Measurements from ENCODE around the gene TSPAN1.

Gene TSPAN1

DNA sequence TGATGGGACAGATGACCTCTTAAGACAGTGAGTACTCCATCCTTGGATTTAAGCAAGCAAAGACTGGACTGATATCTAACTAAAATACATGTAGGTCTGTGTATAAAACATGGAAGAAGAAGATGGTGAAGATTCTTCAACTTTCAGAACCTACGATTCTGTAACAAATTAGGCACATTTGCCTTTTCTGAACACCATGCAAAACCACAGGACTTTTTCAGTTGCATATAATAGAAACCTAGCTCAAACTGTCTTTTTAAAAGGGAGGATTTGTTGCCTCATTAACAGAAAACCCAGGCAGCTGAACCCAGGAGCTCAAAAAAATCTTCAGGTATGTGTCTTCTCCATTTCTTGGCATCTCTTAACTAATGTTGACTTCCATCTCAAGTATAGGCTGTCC is 14.7 kb upstream of the TSPAN1 start:
- DNase-seq (ENCODE audit: low read depth in 2 of 2), result no peak

GRCh38 chr1:46166521-46167462 is 8.1 kb upstream of the TSPAN1 start:
- no peak for DNase-seq (ENCODE audit: low read depth in 2 of 2)

DNA sequence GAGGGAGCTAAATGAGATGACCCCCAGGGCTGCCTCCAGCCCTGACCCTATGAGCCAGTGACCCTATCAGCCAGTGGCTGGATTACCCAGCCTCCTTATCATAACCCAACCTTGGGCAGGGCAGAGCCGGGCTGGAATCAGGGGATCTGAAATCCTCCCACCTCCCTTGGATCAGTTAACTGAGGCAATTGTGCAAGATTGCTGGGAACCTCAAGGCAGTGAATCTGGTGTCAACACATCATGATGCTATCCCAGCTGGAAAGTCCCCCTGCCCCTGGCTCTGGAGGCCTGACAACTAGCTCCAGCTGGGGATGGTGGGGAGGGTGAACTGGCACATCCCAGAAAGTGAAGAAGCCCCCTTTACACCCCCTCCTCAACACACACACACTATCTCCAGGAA is 6.4 kb upstream of the TSPAN1 start:
- DNase-seq (ENCODE audit: low read depth in 2 of 2), result no peak

GRCh38 chr1:46169811-46170454 is 5.0 kb upstream of the TSPAN1 start:
- DNase-seq (ENCODE audit: low read depth in 2 of 2), result no peak

DNA sequence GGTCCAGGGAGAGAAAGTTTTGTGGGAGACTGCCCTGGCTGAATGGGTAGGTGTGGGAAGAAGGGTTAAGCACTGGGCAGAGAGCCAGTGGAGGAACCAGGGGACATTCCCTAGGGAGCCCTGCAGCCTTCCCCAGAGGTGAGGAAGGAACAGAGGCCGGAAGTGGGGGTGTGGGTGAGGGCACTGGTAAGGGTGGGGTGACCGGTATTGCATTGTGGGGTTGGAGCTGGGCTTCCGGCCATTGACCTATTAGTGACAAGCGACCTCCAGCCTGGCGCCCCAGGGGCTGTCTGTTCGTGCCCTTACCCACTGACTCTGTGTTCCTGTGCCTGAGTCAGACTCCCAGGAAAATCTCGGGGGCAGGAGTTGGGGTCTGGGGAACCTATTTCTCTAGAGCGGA is 3.5 kb upstream of the TSPAN1 start:
- DNase-seq (ENCODE audit: low read depth in 2 of 2), result no peak

GRCh38 chr1:46171871-46172270 is 3.0 kb upstream of the TSPAN1 start:
- no peak for DNase-seq (ENCODE audit: low read depth in 2 of 2)

GRCh38 chr1:46172321-46172720 is 2.6 kb upstream of the TSPAN1 start:
- DNase-seq (ENCODE audit: low read depth in 2 of 2), result no peak

DNA sequence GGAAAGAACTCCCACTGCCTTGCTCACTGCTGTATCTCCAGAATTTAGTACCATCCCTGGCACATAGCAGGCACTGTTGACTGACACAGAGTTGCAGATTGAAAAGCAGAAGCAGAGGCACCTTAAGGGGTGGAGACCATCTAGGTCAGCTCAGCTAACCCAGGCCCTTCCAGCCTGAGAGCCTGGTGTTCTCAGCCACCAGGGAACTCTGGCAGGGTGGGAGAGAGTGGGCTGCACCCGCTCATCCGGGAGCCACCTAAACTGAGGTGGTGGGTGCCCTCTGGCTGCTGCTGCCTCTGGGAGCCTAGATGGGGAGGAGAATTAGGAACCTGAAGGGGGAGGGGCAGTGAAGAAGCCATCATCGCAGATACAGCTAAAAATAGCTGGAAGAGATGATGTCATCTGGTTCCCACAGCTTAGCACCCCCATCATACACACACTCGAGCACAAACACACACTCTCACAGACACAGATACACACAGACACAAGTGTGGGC is 1.5 kb upstream of the TSPAN1 start:
- no peak for DNase-seq (ENCODE audit: low read depth in 2 of 2)

DNA sequence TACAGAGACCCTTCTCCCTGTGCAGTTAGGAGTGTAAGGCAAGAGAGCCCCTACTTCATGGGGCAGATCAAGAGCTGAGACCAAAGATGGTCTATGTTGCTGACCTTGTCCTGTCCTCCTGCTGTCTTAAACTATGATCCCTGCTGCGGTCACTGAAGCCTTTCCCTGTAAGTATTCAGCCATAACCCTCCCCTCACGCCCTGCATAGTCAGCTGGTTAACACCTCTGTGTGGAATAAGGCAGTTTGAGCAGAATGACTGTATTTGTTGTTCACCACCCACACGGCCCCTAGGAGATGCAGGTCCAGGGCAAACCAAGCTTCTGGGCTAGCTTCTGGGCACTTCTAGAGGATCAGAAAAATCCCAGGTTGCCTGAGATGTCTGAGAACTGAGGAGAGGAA is 356 bp downstream of the TSPAN1 start:
- no peak for DNase-seq (ENCODE audit: low read depth in 2 of 2)

DNA sequence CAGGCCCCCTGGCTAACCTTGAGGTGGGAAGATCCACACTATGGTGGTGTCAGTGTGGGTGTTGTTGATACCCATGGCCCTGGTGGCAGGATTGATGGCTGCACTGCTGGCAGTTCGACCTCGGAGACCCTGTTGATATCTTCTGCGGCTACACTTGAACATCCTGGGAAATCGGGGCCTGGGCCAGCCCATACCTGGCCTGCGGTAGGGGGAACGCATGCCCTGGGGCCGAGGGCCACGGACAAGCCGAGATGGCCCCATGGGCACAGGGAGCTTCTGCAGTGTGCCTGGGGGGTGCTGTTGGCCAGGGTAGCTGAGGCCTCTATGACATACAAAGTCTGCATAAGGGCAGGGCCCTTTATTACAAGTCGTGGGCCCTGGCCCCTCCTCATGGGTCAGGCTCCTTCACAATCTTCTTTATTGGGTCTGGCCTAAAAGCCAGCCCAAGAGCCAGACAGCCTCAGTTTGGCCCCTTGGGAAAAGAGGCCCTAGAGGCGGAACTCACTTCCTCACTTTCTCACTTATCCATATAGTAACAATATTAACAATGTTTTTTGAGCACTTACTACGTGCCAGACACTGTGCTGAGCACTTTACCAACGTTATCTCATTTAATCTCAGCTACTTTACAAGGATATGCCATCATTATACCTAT is 1.5 kb downstream of the TSPAN1 start, which contains the start of gene P3R3URF:
TSS of gene P3R3URF (minus strand) at position 278 of the 655 bp plus-strand sequence. CDS start at position 261, 17 bp downstream.
- DNase-seq (ENCODE audit: low read depth in 2 of 2), result no peak

DNA sequence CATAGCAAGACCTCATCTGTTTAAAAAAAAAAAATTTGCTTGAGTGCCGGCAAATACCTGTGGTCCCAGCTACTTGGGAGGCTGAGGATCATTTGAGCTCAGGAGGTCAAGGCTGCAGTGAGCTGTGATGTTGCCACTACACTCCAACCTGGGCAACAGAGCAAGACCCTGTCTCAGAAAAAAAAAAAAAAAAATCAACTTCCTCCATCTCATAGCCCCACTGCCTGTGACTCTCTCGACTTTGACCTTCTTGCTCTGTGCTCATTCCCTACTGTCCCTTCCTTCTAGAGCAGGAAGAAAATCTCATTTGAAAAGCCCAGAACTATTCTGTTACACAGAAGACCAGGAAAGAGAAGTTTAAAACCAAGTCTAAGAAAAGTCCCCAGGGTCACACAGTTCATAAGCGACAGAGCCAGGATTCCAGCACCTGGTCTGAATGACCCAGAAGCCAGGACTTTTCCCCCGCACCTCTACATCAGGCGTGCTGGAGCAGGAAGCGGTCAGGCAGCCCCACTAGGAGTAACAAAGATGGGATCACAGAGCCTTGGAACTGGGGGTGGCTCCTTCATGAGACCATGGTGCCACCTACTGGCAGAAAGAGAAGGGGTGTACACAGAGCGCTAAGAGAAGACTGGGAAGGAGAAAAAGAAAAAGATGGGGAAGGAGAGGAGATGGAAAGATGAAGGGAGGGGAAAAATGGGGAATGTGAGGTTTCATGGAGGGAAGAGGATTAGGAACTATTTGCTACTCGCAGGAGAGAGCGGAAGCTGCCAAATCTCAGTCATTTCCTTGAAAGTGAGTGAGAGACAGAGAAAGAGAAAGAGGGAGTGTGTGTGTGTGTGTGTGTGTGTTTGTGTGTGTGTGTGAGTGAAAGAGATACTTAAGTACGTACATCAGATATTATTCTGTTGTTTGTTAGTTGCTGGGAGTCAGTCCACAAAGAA is 4.5 kb downstream of the TSPAN1 start:
- peak; percentile 57 to 64 for DNase-seq (ENCODE audit: low read depth in 2 of 2)

- no peak for DNase-seq (ENCODE audit: low read depth in 2 of 2)
These were observed 5.3 kb downstream of the TSPAN1 start for GRCh38 chr1:46180082-46180616.

GRCh38 chr1:46181343-46182260 is 6.7 kb downstream of the TSPAN1 start:
- DNase-seq (ENCODE audit: low read depth in 2 of 2), result peak in 1 of 2 experiments; percentile 32

DNA sequence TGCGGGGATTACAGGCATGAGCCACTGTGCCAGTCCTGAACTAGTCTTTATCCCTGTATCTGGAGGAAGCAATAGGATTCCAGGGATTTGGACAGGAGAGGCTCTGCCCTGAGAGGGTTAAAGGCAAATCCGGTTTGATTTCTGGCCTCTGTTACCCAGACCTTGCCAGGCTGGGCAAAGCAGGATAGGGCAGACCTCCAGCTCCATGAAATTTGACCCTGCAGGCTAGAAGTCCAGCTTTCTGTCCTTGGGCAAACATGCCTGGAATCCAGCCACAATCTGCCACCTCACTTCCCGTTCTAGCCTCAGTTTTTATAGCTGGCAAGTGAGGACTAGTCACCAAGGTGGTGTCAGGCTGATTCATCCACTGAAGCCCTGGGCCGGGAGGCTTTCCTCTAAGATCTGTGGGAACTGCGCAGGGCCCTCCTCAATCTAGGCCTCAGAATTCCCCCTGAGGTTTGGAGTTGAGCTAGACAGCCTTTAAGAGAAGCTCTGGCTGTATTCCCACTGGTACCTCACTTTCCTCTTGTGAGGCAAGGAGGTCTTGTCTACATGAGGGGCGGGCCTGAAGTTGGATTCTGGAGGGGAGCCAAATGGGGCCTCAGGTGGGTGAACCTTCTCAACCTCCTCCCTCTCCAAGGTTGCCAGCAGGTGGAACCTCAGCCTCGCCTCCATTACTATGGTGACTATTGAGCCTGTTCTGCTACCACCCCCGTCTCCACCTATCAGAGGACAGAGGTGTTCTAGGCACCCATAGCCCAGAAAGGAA is 8.4 kb downstream of the TSPAN1 start:
- peak in 1 of 2 experiments; percentile 36 for DNase-seq (ENCODE audit: low read depth in 2 of 2)

DNA sequence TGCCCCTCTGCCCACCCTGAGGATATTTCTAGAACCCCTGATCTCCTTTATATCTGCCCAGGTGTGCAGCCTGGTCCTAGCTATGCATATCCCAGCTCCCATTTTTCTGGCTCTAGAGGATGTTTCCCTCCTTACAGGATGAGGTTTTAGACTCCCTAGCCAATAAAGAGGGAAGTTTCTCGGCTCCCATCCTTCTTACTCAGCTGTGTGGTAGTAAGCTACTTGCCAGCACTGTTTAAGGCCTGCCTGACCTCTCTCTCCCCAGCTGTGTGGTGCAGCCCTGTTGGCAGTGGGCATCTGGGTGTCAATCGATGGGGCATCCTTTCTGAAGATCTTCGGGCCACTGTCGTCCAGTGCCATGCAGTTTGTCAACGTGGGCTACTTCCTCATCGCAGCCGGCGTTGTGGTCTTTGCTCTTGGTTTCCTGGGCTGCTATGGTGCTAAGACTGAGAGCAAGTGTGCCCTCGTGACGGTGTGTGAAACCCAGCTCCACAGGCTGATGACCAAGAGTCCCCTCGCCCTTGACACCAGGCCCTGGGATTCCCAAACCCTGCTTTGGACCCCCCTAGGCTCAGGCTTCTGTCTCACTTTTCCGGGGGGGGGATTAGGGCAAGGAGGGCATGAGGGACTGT is 9.2 kb downstream of the TSPAN1 start:
- no peak for DNase-seq (ENCODE audit: low read depth in 2 of 2)

GRCh38 chr1:46184920-46185658 is 10.2 kb downstream of the TSPAN1 start:
- no peak for DNase-seq (ENCODE audit: low read depth in 2 of 2)

DNA sequence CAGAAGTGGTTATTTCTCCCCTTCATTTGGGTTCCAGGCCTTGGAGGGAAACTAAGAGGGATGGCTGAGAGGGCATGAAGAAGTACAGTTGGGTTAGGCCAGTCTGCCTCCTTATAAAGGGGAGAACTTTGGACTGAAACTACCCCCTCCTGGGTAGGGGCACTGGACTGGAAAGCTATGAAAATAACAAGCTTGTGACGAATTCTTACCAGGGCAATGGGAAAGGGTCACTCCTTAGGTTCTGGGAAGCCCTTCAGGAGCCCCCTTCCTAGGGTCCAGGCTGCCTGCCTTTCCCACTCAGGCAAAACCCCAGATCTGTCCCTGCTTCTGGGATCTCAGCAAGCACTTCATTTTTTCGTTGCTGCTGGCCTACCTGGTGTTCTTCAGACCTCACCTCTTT is 11.2 kb downstream of the TSPAN1 start:
- DNase-seq (ENCODE audit: low read depth in 2 of 2), result no peak
